PC-9 (cell line): ENCODE data around the gene ZNF605. TPM values are rescaled to one million over a fixed set of nuclear protein-coding genes. Genes with fewer than 3 reads are reported as not detected.
"Not testable (repeated sequence)": the region's sequence is repeated elsewhere in the genome, so short reads cannot be mapped to it uniquely, and the experiment has no call there.

Experiments
- BruUV-seq: library from RNA; stranded (reverse); fragments of 400-500 nt; replicated peaks from 2 replicates; lab custom pipeline; 2021; lab: Mats Ljungman, UMichigan
- CTCF ChIA-PET: fragments of 300-600 bp; sonication (Branson Sonifier 250); formaldehyde crosslinking; loops from one replicate; lab custom pipeline; 2022; ENCODE audit warnings: antibody characterized with exemption; lab: Charles Lee
- POLR2A ChIA-PET: fragments of 300-600 bp; sonication (Branson Sonifier 250); formaldehyde crosslinking; loops from one replicate; lab custom pipeline; 2022; ENCODE audit warnings: antibody characterized with exemption; ENCODE audit not compliant: unreplicated experiment; lab: Charles Lee
- DNase-seq, 2 experiments: peaks; one replicate each; pipeline versions ENCODE4 v3.0.0 to v3.0.0-alpha.2; 2015 to 2022; ENCODE audit warnings: mixed read lengths in 1 of 2
- H2AFZ ChIP-seq: fragments of 200-600 bp; sonication (generic); 2 replicates; pipeline ENCODE4 v1.8.1; 2017; ENCODE audit warnings: antibody characterized with exemption
- H3F3A ChIP-seq: fragments of 200-600 bp; sonication (generic); 2 replicates; pipeline ENCODE4 v1.8.1; 2017; ENCODE audit warnings: antibody characterized with exemption, mild to moderate bottlenecking, low read depth; ENCODE audit not compliant: insufficient read depth
- H3K27ac ChIP-seq: fragments of 200-600 bp; sonication (generic); 2 replicates; pipeline ENCODE4 v1.6.1; 2016; ENCODE audit warnings: mixed run types
- H3K27me3 ChIP-seq: fragments of 200-600 bp; sonication (generic); 2 replicates; pipeline ENCODE4 v1.6.1; 2016; ENCODE audit warnings: low read depth, mixed run types; ENCODE audit not compliant: insufficient read depth
- H3K36me3 ChIP-seq: fragments of 200-600 bp; sonication (generic); 2 replicates; pipeline ENCODE4 v1.6.1; 2016; ENCODE audit warnings: low read depth, mixed run types
- H3K4me1 ChIP-seq: fragments of 200-600 bp; sonication (generic); replicated peaks from 2 replicates; pipeline ENCODE4 v1.6.1; 2016; ENCODE audit warnings: mixed run types; ENCODE audit not compliant: insufficient read depth
- H3K4me2 ChIP-seq: fragments of 200-600 bp; sonication (generic); 2 replicates; pipeline ENCODE4 v1.6.1; 2017; ENCODE audit warnings: mixed run types
- H3K4me3 ChIP-seq: fragments of 200-600 bp; sonication (generic); 2 replicates; pipeline ENCODE4 v1.6.1; 2016; ENCODE audit warnings: mixed run types
- H3K79me2 ChIP-seq: fragments of 200-600 bp; sonication (generic); 2 replicates; pipeline ENCODE4 v1.6.1; 2017; ENCODE audit warnings: low read depth, mixed run types
- H3K9me2 ChIP-seq: fragments of 200-600 bp; sonication (generic); 2 replicates; pipeline ENCODE4 v1.8.1; 2017; ENCODE audit warnings: mild to moderate bottlenecking; ENCODE audit not compliant: insufficient read depth
- H3K9me3 ChIP-seq: fragments of 200-600 bp; sonication (generic); 2 replicates; pipeline ENCODE4 v1.8.1; 2016; ENCODE audit warnings: low read depth; ENCODE audit not compliant: insufficient read depth
- H4K20me1 ChIP-seq: fragments of 200-600 bp; sonication (generic); 2 replicates; pipeline ENCODE4 v1.8.1; 2017; ENCODE audit not compliant: insufficient read depth
- CTCF ChIP-seq: fragments of 200-600 bp; sonication (generic); conservative IDR thresholded peaks from 2 replicates; pipeline ENCODE4 v1.6.1; 2017; ENCODE audit warnings: mixed run types, antibody characterized with exemption, mild to moderate bottlenecking, moderate library complexity
- EZH2 ChIP-seq: fragments of 200-600 bp; sonication (generic); IDR thresholded peaks from 2 replicates; pipeline ENCODE4 v1.8.0; 2017; ENCODE audit warnings: antibody characterized with exemption, low read depth
- intact Hi-C: fragments of 100-400 bp; cut with micrococcal nuclease; formaldehyde crosslinking; loops from one replicate; pipeline ENCODE4 v1.10.0; 2022; ENCODE audit not compliant: unreplicated experiment
- total RNA-seq: library from RNA; stranded (reverse); gene quantifications from 2 replicates; pipeline ENCODE4 v1.2.3, GENCODE V29; 2021

The ZNF605 gene
- total RNA-seq, 1 experiment from 2014 or later: 13.5 TPM

DNA sequence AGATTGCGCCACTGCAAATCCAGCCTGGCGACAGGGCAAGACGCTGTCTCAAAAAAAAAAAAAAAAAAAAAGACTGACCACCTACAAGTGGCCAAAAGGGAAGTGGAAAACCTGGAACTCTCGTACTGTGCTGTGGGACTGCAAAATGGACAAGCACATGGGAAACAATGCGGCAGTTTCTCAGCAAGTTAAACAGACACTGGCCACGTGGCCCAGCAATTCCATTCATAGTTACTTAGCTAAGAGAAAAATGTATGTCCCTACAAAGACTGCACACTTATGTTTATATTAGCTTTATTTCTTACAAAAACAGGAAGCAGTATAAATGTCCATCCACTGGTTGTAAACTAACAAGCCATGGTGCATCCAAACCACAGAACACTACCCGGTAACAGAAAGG, 74.3 kb downstream of the ZNF605 start:
- Histone ChIP-seq H3K4me1 (no peaks in the 10 kb centered on the region), H4K20me1 (no peaks in the 10 kb centered on the region), H3K27ac (no peak overlapping the region), H2AFZ (no peak overlapping the region), H3K27me3 (no peaks in the 10 kb centered on the region), H3F3A (peaks cover 2% of the 10 kb centered on the region), H3K9me3 (no peaks in the 10 kb centered on the region), H3K79me2 (no peaks in the 10 kb centered on the region), H3K36me3 (no peaks in the 10 kb centered on the region; the same call in 1 of the 2 replicates), H3K4me2 (no peak overlapping the region), H3K9me2 (no peaks in the 10 kb centered on the region), H3K4me3 (no peak overlapping the region)
- POLR2A ChIA-PET: no interaction called here
- intact Hi-C loops: no loop called here
- TF ChIP-seq CTCF (no peak), EZH2 (no peak)
- BruUV-seq: no TSS peak
- no peak for DNase-seq
- CTCF ChIA-PET: no interaction called here

- H3F3A ChIP-seq, H3K27ac ChIP-seq, H3K79me2 ChIP-seq, CTCF ChIA-PET, H3K9me2 ChIP-seq, BruUV-seq, H3K4me1 ChIP-seq, H3K9me3 ChIP-seq, DNase-seq, H3K36me3 ChIP-seq, H3K27me3 ChIP-seq, POLR2A ChIA-PET, H4K20me1 ChIP-seq, H2AFZ ChIP-seq, H3K4me2 ChIP-seq, H3K4me3 ChIP-seq, intact Hi-C loops: not testable (repeated sequence)
These were observed 81.5 kb downstream of the ZNF605 start for GRCh38 chr12:132874620-132875019.

DNA sequence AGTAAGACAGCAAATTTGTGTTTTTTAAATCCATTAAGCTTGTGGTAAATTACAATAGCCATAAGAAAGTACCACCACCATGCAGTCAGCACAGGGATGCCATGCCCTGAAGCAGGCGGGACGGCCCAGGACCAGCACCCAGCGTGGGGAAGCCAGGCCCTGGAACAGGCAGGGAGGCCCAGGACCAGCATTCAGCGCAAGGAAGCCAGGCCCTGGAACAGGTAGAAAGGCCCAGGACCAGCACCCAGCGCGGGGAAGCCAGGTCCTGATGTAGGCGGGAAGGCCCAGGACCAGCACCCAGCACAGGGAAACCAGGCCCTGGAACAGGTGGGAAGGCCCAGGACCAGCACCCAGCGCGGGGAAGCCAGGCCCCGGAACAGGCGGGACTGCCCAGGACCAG, 81.9 kb downstream of the ZNF605 start:
- Histone ChIP-seq H2AFZ (no peak overlapping the region), H3F3A (no peaks in the 10 kb centered on the region), H3K9me3 (no peaks in the 10 kb centered on the region), H3K27ac (no peak overlapping the region), H3K9me2 (no peaks in the 10 kb centered on the region), H3K4me1 (no peaks in the 10 kb centered on the region), H3K36me3 (no peaks in the 10 kb centered on the region; the same call in 1 of the 2 replicates), H3K79me2 (no peaks in the 10 kb centered on the region), H3K27me3 (no peaks in the 10 kb centered on the region), H3K4me2 (no peak overlapping the region), H4K20me1 (no peaks in the 10 kb centered on the region), H3K4me3 (no peak overlapping the region)
- ChIA-PET POLR2A (no interaction called here), CTCF (no interaction called here)
- DNase-seq: no peak
- no TSS peak for BruUV-seq
- intact Hi-C loops: no loop called here
- TF ChIP-seq EZH2 (no peak), CTCF (no peak)

DNA sequence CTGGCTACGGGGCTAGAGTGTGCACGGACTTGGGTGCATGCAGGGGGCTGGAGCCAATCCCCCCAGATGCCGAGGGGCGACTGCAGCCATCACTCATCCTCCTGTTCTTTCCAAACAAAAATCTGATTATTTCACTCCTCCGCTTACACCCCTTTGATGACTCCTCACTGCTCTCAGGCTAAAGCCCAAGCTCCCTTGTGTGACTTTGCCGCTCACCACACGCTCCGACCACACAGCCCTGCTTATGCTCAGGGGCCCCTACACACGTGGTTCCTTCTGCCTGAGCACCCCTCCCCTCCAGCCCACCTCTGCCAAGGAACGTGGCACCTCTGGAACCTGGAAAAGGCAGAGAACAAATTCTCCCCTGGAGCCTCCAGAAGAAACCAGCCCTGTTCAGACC, 82.4 kb downstream of the ZNF605 start:
- BruUV-seq: no TSS peak
- POLR2A ChIA-PET: no interaction called here
- Histone ChIP-seq H3K27me3 (no peaks in the 10 kb centered on the region), H3K4me2 (no peak overlapping the region), H3K36me3 (no peaks in the 10 kb centered on the region; the same call in 1 of the 2 replicates), H3K27ac (no peak overlapping the region), H3K4me3 (no peak overlapping the region), H3K9me2 (no peaks in the 10 kb centered on the region), H3K4me1 (no peaks in the 10 kb centered on the region), H3K9me3 (no peaks in the 10 kb centered on the region), H3K79me2 (no peaks in the 10 kb centered on the region), H4K20me1 (no peaks in the 10 kb centered on the region), H2AFZ (no peak overlapping the region), H3F3A (no peaks in the 10 kb centered on the region)
- intact Hi-C loops: no loop called here
- DNase-seq: no peak
- CTCF ChIA-PET: no interaction called here
- no peak for TF ChIP-seq CTCF
- TF ChIP-seq EZH2: no peak
